NOMO-1 (cell line): Measurements from ENCODE around the gene ADGRD2.

Experiments used
- DNase-seq, 2 experiments: peaks; one replicate each; lab custom pipeline; 2025; ENCODE audit not compliant: unreplicated experiment in 2 of 2; lab: John Stamatoyannopoulos, UW

ADGRD2 gene

GRCh38 chr9:124429530-124429867 is 20.8 kb upstream of the ADGRD2 start:
- DNase-seq = no peak

- DNase-seq = peak; percentile 38 to 73
Observed at GRCh38 chr9:124436320-124436719, 13.9 kb upstream of the ADGRD2 start.

GRCh38 chr9:124437086-124437485 is 13.2 kb upstream of the ADGRD2 start:
- DNase-seq = no peak

- no peak for DNase-seq
Observed at GRCh38 chr9:124438091-124438490, 12.2 kb upstream of the ADGRD2 start.

- no peak for DNase-seq
Observed at GRCh38 chr9:124439086-124439485, 11.2 kb upstream of the ADGRD2 start.

GRCh38 chr9:124439686-124440243 is 10.5 kb upstream of the ADGRD2 start:
- DNase-seq = no peak

GRCh38 chr9:124440786-124441185 is 9.5 kb upstream of the ADGRD2 start:
- no peak for DNase-seq

GRCh38 chr9:124441291-124441690 is 9.0 kb upstream of the ADGRD2 start:
- no peak for DNase-seq

GRCh38 chr9:124442379-124442778 is 7.9 kb upstream of the ADGRD2 start:
- DNase-seq = no peak

GRCh38 chr9:124442826-124443225 is 7.4 kb upstream of the ADGRD2 start:
- DNase-seq = no peak

- DNase-seq = no peak
Observed at GRCh38 chr9:124443625-124444024, 6.6 kb upstream of the ADGRD2 start.

GRCh38 chr9:124444166-124444565 is 6.1 kb upstream of the ADGRD2 start:
- no peak for DNase-seq

GRCh38 chr9:124447297-124447661 is 3.0 kb upstream of the ADGRD2 start:
- no peak for DNase-seq

GRCh38 chr9:124448019-124448418 is 2.2 kb upstream of the ADGRD2 start:
- no peak for DNase-seq

GRCh38 chr9:124449381-124450151 is 685 bp upstream of the ADGRD2 start:
- DNase-seq = no peak

GRCh38 chr9:124450931-124451661 is 845 bp downstream of the ADGRD2 start:
- DNase-seq = no peak

GRCh38 chr9:124452326-124452725 is 2.1 kb downstream of the ADGRD2 start:
- no peak for DNase-seq

- no peak for DNase-seq
Observed at GRCh38 chr9:124452841-124453585, 2.8 kb downstream of the ADGRD2 start.

- no peak for DNase-seq
Observed at GRCh38 chr9:124453586-124454191, 3.4 kb downstream of the ADGRD2 start.

- DNase-seq = no peak
Observed at GRCh38 chr9:124454296-124454695, 4.0 kb downstream of the ADGRD2 start.
